Caco-2 (cell line): ENCODE data around the gene HCK. TPM values are rescaled to one million over a fixed set of nuclear protein-coding genes. Genes with fewer than 3 reads are reported as not detected.

Source experiments
- BruUV-seq: library from RNA; stranded (reverse); fragments of 400-500 nt; replicated peaks from 2 replicates; lab custom pipeline; 2021; lab: Mats Ljungman, UMichigan
- CTCF ChIA-PET: fragments of 300-600 bp; sonication (Branson Sonifier 250); formaldehyde crosslinking; loops from one replicate; lab custom pipeline; 2022; ENCODE audit warnings: antibody characterized with exemption; lab: Charles Lee
- POLR2A ChIA-PET: fragments of 300-600 bp; sonication (Branson Sonifier 250); formaldehyde crosslinking; loops from one replicate; lab custom pipeline; 2022; ENCODE audit warnings: antibody characterized with exemption; lab: Charles Lee
- DNase-seq, 2 experiments: peaks; one replicate each; pipeline versions ENCODE4 v3.0.0 to v3.0.0-alpha.2; 2020 to 2022
- H3K27me3 ChIP-seq: replicated peaks from 2 replicates; pipeline ENCODE4 v1.6.0; 2011; ENCODE audit warnings: low read length; ENCODE audit not compliant: control insufficient read depth, insufficient read depth
- H3K36me3 ChIP-seq: 2 replicates; pipeline ENCODE4 v1.5.1; 2011; ENCODE audit warnings: low read length; ENCODE audit not compliant: control insufficient read depth, insufficient read depth
- H3K4me1 ChIP-seq: fragments of 250-450 bp; sonication (Bioruptor Pico); 2 replicates; pipeline ENCODE4 v1.5.1; 2020; ENCODE audit warnings: mild to moderate bottlenecking
- H3K4me3 ChIP-seq: 2 replicates; pipeline ENCODE4 v1.5.1; 2011; ENCODE audit warnings: low read depth, mild to moderate bottlenecking, control low read depth, low read length
- H3K9me3 ChIP-seq: fragments of 250-450 bp; sonication (Bioruptor Pico); 2 replicates; pipeline ENCODE4 v1.5.1; 2020; ENCODE audit warnings: mild to moderate bottlenecking, moderate library complexity
- H3K27ac Mint-ChIP-seq: one replicate; pipeline ENCODE4 v1.8.0; 2022; ENCODE audit warnings: mixed read lengths; ENCODE audit not compliant: unreplicated experiment
- H3K27me3 Mint-ChIP-seq: one replicate; pipeline ENCODE4 v1.8.0; 2022; ENCODE audit warnings: mixed read lengths; ENCODE audit not compliant: insufficient read depth, unreplicated experiment
- H3K36me3 Mint-ChIP-seq: one replicate; pipeline ENCODE4 v1.8.0; 2022; ENCODE audit warnings: mild to moderate bottlenecking, mixed read lengths; ENCODE audit not compliant: insufficient read depth, unreplicated experiment
- H3K4me1 Mint-ChIP-seq: one replicate; pipeline ENCODE4 v1.8.0; 2022; ENCODE audit warnings: low read depth, mixed read lengths; ENCODE audit not compliant: unreplicated experiment
- H3K4me3 Mint-ChIP-seq: one replicate; pipeline ENCODE4 v1.8.0; 2022; ENCODE audit warnings: mild to moderate bottlenecking, moderate library complexity, mixed read lengths; ENCODE audit not compliant: unreplicated experiment
- H3K9me3 Mint-ChIP-seq: one replicate; pipeline ENCODE4 v1.8.0; 2022; ENCODE audit warnings: mixed read lengths; ENCODE audit not compliant: unreplicated experiment
- intact Hi-C: fragments of 100-400 bp; cut with micrococcal nuclease; formaldehyde crosslinking; loops from one replicate; pipeline ENCODE4 v1.10.0; 2022; ENCODE audit not compliant: unreplicated experiment
- total RNA-seq: library from RNA; stranded (reverse); gene quantifications from 2 replicates; pipeline ENCODE4 v1.2.3, GENCODE V29; 2022
- TF ChIP-seq, protein P1 (sequence below), 2 experiments: fragments of 200-600 bp in 1 of 2; IDR thresholded peaks; 1 replicate in 1 of 2; 2 replicates in 1 of 2; pipeline versions ENCODE4 v1.5.1 to v1.8.0; 2011 to 2022; ENCODE audit warnings: antibody characterized with exemption in 1 of 2, control low read depth in 1 of 2, inconsistent platforms in 1 of 2, low read depth in 1 of 2, low read length in 1 of 2, mild to moderate bottlenecking in 1 of 2, moderate library complexity in 1 of 2; ENCODE audit not compliant: insufficient read depth in 1 of 2, severe bottlenecking in 1 of 2, unreplicated experiment in 1 of 2

The HCK gene
- total RNA-seq, 1 experiment from 2014 or later, result not detected

DNA sequence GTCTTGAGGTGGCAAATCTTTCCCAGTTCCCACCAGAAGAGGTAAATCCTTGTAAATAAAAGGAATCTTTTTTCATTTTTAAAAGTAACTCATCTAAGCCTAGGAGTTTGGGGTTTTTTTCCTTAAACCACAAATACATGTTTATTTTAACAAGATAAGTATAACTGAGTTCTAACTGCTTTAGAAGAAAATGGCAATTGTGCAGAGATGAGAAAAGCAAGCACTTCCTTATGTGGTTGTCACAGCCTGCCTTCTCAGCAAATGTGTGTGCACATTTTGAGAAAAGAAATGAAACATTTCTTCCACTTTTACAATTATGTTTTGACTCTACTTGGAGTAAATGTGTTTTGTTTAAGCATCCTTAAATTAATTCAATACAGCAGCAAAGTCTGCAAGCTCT lies 17.7 kb downstream of the HCK start:
- Histone ChIP-seq H3K9me3 (no peaks in the 10 kb centered on the region), H3K27me3 (no peaks in the 10 kb centered on the region; the same call in 1 of the 2 replicates), H3K4me3 (no peak overlapping the region), H3K36me3 (no peaks in the 10 kb centered on the region), H3K4me1 (no peaks in the 10 kb centered on the region)
- ChIA-PET POLR2A (no interaction called here), CTCF (no interaction called here)
- DNase-seq, result no peak
- Mint-ChIP-seq H3K36me3 (no peaks in the 10 kb centered on the region), H3K27me3 (peaks cover 14% of the 10 kb centered on the region), H3K27ac (no peak overlapping the region), H3K4me1 (no peaks in the 10 kb centered on the region), H3K9me3 (no peaks in the 10 kb centered on the region), H3K4me3 (no peak overlapping the region)
- no TSS peak for BruUV-seq
- TF ChIP-seq, protein P1, sequence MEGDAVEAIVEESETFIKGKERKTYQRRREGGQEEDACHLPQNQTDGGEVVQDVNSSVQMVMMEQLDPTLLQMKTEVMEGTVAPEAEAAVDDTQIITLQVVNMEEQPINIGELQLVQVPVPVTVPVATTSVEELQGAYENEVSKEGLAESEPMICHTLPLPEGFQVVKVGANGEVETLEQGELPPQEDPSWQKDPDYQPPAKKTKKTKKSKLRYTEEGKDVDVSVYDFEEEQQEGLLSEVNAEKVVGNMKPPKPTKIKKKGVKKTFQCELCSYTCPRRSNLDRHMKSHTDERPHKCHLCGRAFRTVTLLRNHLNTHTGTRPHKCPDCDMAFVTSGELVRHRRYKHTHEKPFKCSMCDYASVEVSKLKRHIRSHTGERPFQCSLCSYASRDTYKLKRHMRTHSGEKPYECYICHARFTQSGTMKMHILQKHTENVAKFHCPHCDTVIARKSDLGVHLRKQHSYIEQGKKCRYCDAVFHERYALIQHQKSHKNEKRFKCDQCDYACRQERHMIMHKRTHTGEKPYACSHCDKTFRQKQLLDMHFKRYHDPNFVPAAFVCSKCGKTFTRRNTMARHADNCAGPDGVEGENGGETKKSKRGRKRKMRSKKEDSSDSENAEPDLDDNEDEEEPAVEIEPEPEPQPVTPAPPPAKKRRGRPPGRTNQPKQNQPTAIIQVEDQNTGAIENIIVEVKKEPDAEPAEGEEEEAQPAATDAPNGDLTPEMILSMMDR (IDR thresholded peaks at IDR 0.05; ENCODE audit: insufficient read depth in 1 of 2, low read depth in 1 of 2, low read length in 1 of 2, severe bottlenecking in 1 of 2, unreplicated experiment in 1 of 2), result no peak
- intact Hi-C loops, result no loop called here

DNA sequence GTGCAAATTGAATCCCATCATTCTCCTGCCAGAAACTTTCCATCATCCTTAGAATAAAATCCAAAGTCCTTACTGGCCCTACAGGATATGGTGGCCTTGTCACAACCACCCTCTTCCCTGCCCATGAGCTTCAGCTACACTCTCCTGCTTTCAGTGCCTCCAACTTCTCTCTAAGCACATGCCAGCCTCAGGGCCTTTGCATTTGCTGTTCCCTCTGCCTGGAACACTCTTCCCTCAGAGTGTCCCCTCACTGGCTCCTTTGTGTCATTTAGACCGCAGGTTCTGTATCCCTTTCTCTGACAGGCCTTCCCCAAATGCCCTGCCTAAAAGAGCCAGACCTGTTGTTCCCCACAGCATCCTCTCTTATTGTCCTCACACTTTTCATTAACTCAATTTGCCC lies 18.2 kb downstream of the HCK start:
- BruUV-seq, result no TSS peak
- ChIA-PET CTCF (interaction anchor here (0.5 kb wide), 1 partner anchor 217 kb away, joined by 5 read pairs; no protein-coding TSS in a partner anchor), POLR2A (no interaction called here)
- Histone ChIP-seq H3K4me3 (no peak overlapping the region), H3K4me1 (no peaks in the 10 kb centered on the region), H3K27me3 (no peaks in the 10 kb centered on the region; the same call in 1 of the 2 replicates), H3K9me3 (no peaks in the 10 kb centered on the region), H3K36me3 (no peaks in the 10 kb centered on the region)
- no peaks in the 10 kb centered on the region for H3K4me1 Mint-ChIP-seq
- intact Hi-C loops, result no loop called here
- DNase-seq, result no peak
- TF ChIP-seq, protein P1 (IDR thresholded peaks at IDR 0.05; ENCODE audit: insufficient read depth in 1 of 2, low read depth in 1 of 2, low read length in 1 of 2, severe bottlenecking in 1 of 2, unreplicated experiment in 1 of 2), result no peak
- no peaks in the 10 kb centered on the region for H3K9me3 Mint-ChIP-seq
- H3K36me3 Mint-ChIP-seq, result no peaks in the 10 kb centered on the region
- H3K27ac Mint-ChIP-seq, result no peak overlapping the region
- H3K4me3 Mint-ChIP-seq, result no peak overlapping the region
- peaks cover 14% of the 10 kb centered on the region for H3K27me3 Mint-ChIP-seq

DNA sequence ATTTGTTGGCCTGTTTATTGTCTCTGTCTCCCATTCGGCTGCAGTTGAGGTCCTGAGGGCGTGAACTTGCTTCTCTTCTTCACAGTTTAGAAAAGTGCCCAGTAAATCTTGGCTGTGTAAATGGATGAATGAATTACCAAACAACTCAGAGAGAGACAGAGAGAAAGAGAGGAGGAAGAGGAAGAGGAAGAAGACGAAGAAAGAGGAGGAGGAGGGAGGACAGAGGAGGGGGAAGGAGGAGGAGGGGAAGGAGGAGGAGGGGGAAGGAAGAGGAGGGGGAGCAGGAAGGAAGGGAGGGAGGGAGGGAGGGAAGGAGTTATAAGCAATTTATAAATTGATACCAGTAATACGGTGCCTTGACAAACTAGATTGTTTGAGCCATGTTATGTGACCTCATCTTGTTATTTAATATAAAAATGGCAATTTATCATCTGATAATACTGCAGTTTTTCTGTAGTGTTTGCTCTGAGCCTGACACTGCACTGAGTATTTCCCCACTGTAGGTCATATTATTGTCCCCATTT lies 18.7 kb downstream of the HCK start:
- Histone ChIP-seq H3K9me3 (no peaks in the 10 kb centered on the region), H3K27me3 (no peaks in the 10 kb centered on the region; the same call in 1 of the 2 replicates), H3K4me3 (no peak overlapping the region), H3K4me1 (no peaks in the 10 kb centered on the region), H3K36me3 (no peaks in the 10 kb centered on the region)
- DNase-seq, result no peak
- H3K4me3 Mint-ChIP-seq, result no peak overlapping the region
- TF ChIP-seq, protein P1 (IDR thresholded peaks at IDR 0.05; ENCODE audit: insufficient read depth in 1 of 2, low read depth in 1 of 2, low read length in 1 of 2, severe bottlenecking in 1 of 2, unreplicated experiment in 1 of 2), result no peak
- BruUV-seq, result no TSS peak
- H3K27me3 Mint-ChIP-seq, result peaks cover 14% of the 10 kb centered on the region
- ChIA-PET CTCF (interaction anchor here (0.5 kb wide), 1 partner anchor 218 kb away, joined by 5 read pairs; no protein-coding TSS in a partner anchor), POLR2A (no interaction called here)
- no peak overlapping the region for H3K27ac Mint-ChIP-seq
- H3K4me1 Mint-ChIP-seq, result no peaks in the 10 kb centered on the region
- intact Hi-C loops, result no loop called here
- no peaks in the 10 kb centered on the region for H3K36me3 Mint-ChIP-seq
- H3K9me3 Mint-ChIP-seq, result no peaks in the 10 kb centered on the region
